HCT116 (cell line): ENCODE measurements around the gene NT5C3A.
"Not testable (repeated sequence)": the region's sequence is repeated elsewhere in the genome, so short reads cannot be mapped to it uniquely, and the experiment has no call there.

Experiments used
- EZH2phosphoT487 ChIP-seq: fragments of 200-600 bp; IDR thresholded peaks from 2 replicates; pipeline ENCODE4 v1.6.1; 2018; ENCODE audit warnings: antibody characterized with exemption, borderline replicate concordance
- FOSL1 ChIP-seq: IDR thresholded peaks from 2 replicates; pipeline ENCODE4 v1.6.1; 2012; ENCODE audit warnings: low read depth
- POLR2A ChIP-seq: IDR thresholded peaks from 2 replicates; pipeline ENCODE4 v1.7.0; 2011; ENCODE audit warnings: borderline replicate concordance; ENCODE audit not compliant: insufficient read depth, insufficient read length; ENCODE audit errors: extremely low read depth
- POLR2AphosphoS5 ChIP-seq: IDR thresholded peaks from 2 replicates; pipeline ENCODE4 v1.6.1; 2011; ENCODE audit warnings: mild to moderate bottlenecking, low read depth, low read length, moderate library complexity
- SIN3A ChIP-seq: IDR thresholded peaks from 2 replicates; pipeline ENCODE4 v1.6.1; 2012; ENCODE audit warnings: low read depth
- YY1 ChIP-seq: IDR thresholded peaks from 2 replicates; pipeline ENCODE4 v1.6.1; 2011; ENCODE audit warnings: low read length, low read depth, moderate library complexity, mild to moderate bottlenecking; ENCODE audit not compliant: insufficient replicate concordance; ENCODE audit errors: extremely low read depth
- TF ChIP-seq, protein P1 (sequence below), 3 experiments: fragments of 200-600 bp in 1 of 3; sonication (generic) in 1 of 3; IDR thresholded peaks in 2 of 3; conservative IDR thresholded peaks in 1 of 3; 2 replicates each; pipeline ENCODE4 v1.5.1; 2012 to 2017; ENCODE audit warnings: low read depth in 2 of 3, low read length in 2 of 3, antibody characterized with exemption in 1 of 3, borderline replicate concordance in 1 of 3, control low read depth in 1 of 3, mild to moderate bottlenecking in 1 of 3, mixed read lengths in 1 of 3, mixed run types in 1 of 3, moderate library complexity in 1 of 3; ENCODE audit not compliant: insufficient read depth in 1 of 3
- TF ChIP-seq, protein P2 (sequence below): IDR thresholded peaks from 2 replicates; pipeline ENCODE4 v1.6.1; 2012; ENCODE audit warnings: low read depth

- TF ChIP-seq POLR2AphosphoS5, EZH2phosphoT487, YY1, POLR2A, FOSL1, SIN3A: not testable (repeated sequence)
- TF ChIP-seq, protein P1, sequence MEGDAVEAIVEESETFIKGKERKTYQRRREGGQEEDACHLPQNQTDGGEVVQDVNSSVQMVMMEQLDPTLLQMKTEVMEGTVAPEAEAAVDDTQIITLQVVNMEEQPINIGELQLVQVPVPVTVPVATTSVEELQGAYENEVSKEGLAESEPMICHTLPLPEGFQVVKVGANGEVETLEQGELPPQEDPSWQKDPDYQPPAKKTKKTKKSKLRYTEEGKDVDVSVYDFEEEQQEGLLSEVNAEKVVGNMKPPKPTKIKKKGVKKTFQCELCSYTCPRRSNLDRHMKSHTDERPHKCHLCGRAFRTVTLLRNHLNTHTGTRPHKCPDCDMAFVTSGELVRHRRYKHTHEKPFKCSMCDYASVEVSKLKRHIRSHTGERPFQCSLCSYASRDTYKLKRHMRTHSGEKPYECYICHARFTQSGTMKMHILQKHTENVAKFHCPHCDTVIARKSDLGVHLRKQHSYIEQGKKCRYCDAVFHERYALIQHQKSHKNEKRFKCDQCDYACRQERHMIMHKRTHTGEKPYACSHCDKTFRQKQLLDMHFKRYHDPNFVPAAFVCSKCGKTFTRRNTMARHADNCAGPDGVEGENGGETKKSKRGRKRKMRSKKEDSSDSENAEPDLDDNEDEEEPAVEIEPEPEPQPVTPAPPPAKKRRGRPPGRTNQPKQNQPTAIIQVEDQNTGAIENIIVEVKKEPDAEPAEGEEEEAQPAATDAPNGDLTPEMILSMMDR (IDR thresholded peaks at IDR 0.05 in 2 of 3, conservative IDR thresholded peaks at IDR 0.05 in 1 of 3; ENCODE audit: borderline replicate concordance in 1 of 3, insufficient read depth in 1 of 3, low read depth in 2 of 3, low read length in 2 of 3) = not testable (repeated sequence)
- TF ChIP-seq, protein P2, sequence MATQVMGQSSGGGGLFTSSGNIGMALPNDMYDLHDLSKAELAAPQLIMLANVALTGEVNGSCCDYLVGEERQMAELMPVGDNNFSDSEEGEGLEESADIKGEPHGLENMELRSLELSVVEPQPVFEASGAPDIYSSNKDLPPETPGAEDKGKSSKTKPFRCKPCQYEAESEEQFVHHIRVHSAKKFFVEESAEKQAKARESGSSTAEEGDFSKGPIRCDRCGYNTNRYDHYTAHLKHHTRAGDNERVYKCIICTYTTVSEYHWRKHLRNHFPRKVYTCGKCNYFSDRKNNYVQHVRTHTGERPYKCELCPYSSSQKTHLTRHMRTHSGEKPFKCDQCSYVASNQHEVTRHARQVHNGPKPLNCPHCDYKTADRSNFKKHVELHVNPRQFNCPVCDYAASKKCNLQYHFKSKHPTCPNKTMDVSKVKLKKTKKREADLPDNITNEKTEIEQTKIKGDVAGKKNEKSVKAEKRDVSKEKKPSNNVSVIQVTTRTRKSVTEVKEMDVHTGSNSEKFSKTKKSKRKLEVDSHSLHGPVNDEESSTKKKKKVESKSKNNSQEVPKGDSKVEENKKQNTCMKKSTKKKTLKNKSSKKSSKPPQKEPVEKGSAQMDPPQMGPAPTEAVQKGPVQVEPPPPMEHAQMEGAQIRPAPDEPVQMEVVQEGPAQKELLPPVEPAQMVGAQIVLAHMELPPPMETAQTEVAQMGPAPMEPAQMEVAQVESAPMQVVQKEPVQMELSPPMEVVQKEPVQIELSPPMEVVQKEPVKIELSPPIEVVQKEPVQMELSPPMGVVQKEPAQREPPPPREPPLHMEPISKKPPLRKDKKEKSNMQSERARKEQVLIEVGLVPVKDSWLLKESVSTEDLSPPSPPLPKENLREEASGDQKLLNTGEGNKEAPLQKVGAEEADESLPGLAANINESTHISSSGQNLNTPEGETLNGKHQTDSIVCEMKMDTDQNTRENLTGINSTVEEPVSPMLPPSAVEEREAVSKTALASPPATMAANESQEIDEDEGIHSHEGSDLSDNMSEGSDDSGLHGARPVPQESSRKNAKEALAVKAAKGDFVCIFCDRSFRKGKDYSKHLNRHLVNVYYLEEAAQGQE = not testable (repeated sequence)
These were observed 58.4 kb downstream of the NT5C3A start for GRCh38 chr7:33004104-33004616.
